ENCODE results near the gene MARCHF3. TPM values are rescaled to one million over a fixed set of nuclear protein-coding genes. Genes with fewer than 3 reads are reported as not detected.

Gene MARCHF3
- polyA plus RNA-seq, 1 donor from 2014 or later, result 3.9 TPM

DNA sequence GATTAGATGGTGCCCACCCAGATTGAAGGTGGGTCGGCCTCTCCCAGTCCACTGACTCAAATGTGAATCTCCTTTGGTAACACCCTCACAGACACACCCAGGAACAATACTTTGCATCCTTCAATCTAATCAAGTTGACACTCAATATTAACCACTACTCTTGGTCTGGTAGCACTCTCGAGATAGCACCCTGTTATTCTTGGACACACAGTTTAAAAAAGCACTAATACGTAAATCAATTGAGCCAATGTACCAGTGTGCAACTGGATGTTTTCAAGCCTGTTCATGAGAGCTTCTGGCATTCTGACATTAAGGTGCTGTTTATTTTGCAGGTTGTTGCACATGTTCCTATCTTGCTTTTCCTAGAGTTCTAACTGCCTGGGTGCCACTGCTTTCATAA, 35.3 kb downstream of the MARCHF3 start:
- Histone ChIP-seq H3K79me2 (replicated peaks; ENCODE audit: insufficient read depth, low read length) (no peaks in the 10 kb centered on the region), H3K36me3 (ENCODE audit: insufficient read depth, low read length) (no peaks in the 10 kb centered on the region), H3K27me3 (ENCODE audit: insufficient read depth, low read depth, low read length) (no peaks in the 10 kb centered on the region)

DNA sequence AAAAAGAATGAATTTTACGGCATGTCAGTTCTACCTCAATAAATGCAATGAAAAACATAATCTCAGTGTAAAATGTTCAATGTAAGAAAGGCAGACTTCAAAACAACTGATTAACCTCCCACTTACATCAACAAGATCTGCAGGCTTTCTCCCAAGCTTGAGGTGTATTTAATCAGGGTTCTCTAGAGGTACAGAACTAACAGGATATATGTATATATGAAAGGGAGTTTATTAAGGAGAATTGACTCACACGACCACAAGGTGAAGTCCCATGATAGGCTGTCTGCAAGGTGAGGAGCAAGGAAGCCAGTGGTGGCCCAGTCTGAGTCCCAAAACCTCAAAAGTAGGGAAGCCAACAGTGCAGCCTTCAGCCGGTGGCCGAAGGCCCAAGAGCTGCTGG, 35.9 kb downstream of the MARCHF3 start:
- no peaks in the 10 kb centered on the region for H3K27me3 ChIP-seq (ENCODE audit: insufficient read depth, low read depth, low read length)
- H3K9me2 ChIP-seq (ENCODE audit: insufficient read depth, low read length), result no peaks in the 10 kb centered on the region
- H3K9ac ChIP-seq (ENCODE audit: low read length), result no peak overlapping the region
- no peaks in the 10 kb centered on the region for H3K79me2 ChIP-seq (replicated peaks; ENCODE audit: insufficient read depth, low read length)
- no peak overlapping the region for H2AFZ ChIP-seq (ENCODE audit: low read depth, low read length)
- TF ChIP-seq, protein P1, sequence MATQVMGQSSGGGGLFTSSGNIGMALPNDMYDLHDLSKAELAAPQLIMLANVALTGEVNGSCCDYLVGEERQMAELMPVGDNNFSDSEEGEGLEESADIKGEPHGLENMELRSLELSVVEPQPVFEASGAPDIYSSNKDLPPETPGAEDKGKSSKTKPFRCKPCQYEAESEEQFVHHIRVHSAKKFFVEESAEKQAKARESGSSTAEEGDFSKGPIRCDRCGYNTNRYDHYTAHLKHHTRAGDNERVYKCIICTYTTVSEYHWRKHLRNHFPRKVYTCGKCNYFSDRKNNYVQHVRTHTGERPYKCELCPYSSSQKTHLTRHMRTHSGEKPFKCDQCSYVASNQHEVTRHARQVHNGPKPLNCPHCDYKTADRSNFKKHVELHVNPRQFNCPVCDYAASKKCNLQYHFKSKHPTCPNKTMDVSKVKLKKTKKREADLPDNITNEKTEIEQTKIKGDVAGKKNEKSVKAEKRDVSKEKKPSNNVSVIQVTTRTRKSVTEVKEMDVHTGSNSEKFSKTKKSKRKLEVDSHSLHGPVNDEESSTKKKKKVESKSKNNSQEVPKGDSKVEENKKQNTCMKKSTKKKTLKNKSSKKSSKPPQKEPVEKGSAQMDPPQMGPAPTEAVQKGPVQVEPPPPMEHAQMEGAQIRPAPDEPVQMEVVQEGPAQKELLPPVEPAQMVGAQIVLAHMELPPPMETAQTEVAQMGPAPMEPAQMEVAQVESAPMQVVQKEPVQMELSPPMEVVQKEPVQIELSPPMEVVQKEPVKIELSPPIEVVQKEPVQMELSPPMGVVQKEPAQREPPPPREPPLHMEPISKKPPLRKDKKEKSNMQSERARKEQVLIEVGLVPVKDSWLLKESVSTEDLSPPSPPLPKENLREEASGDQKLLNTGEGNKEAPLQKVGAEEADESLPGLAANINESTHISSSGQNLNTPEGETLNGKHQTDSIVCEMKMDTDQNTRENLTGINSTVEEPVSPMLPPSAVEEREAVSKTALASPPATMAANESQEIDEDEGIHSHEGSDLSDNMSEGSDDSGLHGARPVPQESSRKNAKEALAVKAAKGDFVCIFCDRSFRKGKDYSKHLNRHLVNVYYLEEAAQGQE (IDR thresholded peaks at IDR 0.05; ENCODE audit: borderline replicate concordance), result no peak
- TF ChIP-seq, protein P2, sequence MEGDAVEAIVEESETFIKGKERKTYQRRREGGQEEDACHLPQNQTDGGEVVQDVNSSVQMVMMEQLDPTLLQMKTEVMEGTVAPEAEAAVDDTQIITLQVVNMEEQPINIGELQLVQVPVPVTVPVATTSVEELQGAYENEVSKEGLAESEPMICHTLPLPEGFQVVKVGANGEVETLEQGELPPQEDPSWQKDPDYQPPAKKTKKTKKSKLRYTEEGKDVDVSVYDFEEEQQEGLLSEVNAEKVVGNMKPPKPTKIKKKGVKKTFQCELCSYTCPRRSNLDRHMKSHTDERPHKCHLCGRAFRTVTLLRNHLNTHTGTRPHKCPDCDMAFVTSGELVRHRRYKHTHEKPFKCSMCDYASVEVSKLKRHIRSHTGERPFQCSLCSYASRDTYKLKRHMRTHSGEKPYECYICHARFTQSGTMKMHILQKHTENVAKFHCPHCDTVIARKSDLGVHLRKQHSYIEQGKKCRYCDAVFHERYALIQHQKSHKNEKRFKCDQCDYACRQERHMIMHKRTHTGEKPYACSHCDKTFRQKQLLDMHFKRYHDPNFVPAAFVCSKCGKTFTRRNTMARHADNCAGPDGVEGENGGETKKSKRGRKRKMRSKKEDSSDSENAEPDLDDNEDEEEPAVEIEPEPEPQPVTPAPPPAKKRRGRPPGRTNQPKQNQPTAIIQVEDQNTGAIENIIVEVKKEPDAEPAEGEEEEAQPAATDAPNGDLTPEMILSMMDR (IDR thresholded peaks at IDR 0.05; ENCODE audit: poor library complexity, severe bottlenecking), result no peak
- H3K27ac ChIP-seq (ENCODE audit: low read length), result no peak overlapping the region
- no peaks in the 10 kb centered on the region for H3F3A ChIP-seq (ENCODE audit: insufficient read depth, low read length, poor library complexity, severe bottlenecking)
- H3K36me3 ChIP-seq (ENCODE audit: insufficient read depth, low read length), result no peaks in the 10 kb centered on the region
- H4K20me1 ChIP-seq (ENCODE audit: insufficient read depth), result no peaks in the 10 kb centered on the region
- H3K9me3 ChIP-seq (ENCODE audit: low read length), result no peaks in the 10 kb centered on the region
- H3K4me2 ChIP-seq (ENCODE audit: low read length), result no peak overlapping the region
- H3K4me3 ChIP-seq (ENCODE audit: low read length), result no peak overlapping the region

More for the DNA sequence above, 35.3 kb downstream of the MARCHF3 start:
- no peak overlapping the region for H3K4me3 ChIP-seq (ENCODE audit: low read length)
- no peak overlapping the region for H3K9ac ChIP-seq (ENCODE audit: low read length)
- H3K27ac ChIP-seq (ENCODE audit: low read length), result no peak overlapping the region
- H4K20me1 ChIP-seq (ENCODE audit: insufficient read depth), result no peaks in the 10 kb centered on the region
- H3K9me2 ChIP-seq (ENCODE audit: insufficient read depth, low read length), result no peaks in the 10 kb centered on the region
- H3K4me2 ChIP-seq (ENCODE audit: low read length), result no peak overlapping the region
- TF ChIP-seq SMC3 (conservative IDR thresholded peaks at IDR 0.05; ENCODE audit: poor library complexity) (no peak), RAD21 (conservative IDR thresholded peaks at IDR 0.05) (no peak), EZH2 (IDR thresholded peaks at IDR 0.05; ENCODE audit: borderline replicate concordance, insufficient read depth, low read length, poor library complexity, severe bottlenecking) (no peak), EP300 (conservative IDR thresholded peaks at IDR 0.05; ENCODE audit: poor library complexity, severe bottlenecking) (no peak)
- TF ChIP-seq, protein P2 (IDR thresholded peaks at IDR 0.05; ENCODE audit: poor library complexity, severe bottlenecking), result no peak
- TF ChIP-seq, protein P1 (IDR thresholded peaks at IDR 0.05; ENCODE audit: borderline replicate concordance), result no peak
- H3K9me3 ChIP-seq (ENCODE audit: low read length), result no peaks in the 10 kb centered on the region
- H3F3A ChIP-seq (ENCODE audit: insufficient read depth, low read length, poor library complexity, severe bottlenecking), result no peaks in the 10 kb centered on the region
- H2AFZ ChIP-seq (ENCODE audit: low read depth, low read length), result no peak overlapping the region

Measured in neural cell (in vitro differentiated cells).